ENCODE data around the gene MED8. TPM values are rescaled to one million over a fixed set of nuclear protein-coding genes. Genes with fewer than 3 reads are reported as not detected.
A peak's percentile ranks its signal among the peaks of the same experiment; 100 is the strongest.

MED8 gene, protein sequence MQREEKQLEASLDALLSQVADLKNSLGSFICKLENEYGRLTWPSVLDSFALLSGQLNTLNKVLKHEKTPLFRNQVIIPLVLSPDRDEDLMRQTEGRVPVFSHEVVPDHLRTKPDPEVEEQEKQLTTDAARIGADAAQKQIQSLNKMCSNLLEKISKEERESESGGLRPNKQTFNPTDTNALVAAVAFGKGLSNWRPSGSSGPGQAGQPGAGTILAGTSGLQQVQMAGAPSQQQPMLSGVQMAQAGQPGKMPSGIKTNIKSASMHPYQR
- total RNA-seq = 10 to 100 TPM; 11.4 to 32.9 (median 29.5) TPM
- 32.2 TPM for total RNA-seq (2013)
- 15.7 to 82.4 (median 32.8) reads per million in 29 experiments for total RNA-seq

DNA sequence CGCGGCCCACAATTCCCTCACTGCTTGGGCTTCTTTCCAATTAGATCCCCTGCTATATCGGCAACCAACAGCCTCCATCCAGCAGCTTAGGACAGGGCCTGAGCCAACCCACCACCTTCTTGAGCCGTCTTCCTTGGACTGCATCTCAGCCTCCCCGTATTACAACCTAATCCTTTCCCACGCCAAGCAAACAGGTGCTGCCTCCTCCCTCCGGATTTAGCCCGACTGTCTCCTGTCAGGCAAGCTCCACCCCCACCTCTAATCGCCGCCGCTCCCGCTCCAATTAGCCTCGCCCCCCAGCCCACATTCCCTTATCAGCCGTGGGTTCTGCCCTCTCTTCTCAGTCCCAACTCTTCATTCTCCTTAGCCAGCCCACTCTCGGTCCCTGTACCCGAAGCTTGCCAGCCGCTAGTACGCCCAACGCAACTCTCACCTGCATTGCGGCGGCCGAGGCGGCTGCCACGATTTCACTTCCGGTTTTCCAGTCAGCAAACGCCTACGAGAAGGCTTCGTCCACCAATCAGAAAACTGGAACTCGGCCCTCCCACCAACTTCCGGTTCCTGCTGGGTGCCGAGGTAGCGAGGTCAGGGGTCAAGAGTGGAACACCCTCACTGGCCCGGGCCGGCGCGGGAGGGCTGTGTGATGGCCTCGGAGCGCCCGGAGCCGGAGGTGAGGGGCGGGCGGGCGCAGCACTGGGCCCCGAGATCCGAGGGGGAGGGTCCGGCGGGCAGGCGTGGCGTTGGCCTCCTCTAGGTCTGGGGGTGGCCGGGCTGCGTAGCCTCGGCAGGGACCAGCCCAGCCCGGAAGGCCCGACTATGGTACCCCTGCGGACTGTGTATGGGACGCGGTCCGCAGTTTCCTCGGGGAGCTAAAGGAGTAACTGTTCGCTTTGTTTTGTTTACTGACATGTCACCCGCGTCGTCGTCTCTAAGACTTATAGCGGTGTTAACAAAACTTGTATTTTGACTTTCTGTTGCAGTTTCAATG, at the start of gene MED8, which contains the start of gene SZT2:
Gene MED8, minus strand, starts transcription at position 475 of the 988 bp plus-strand sequence. Its CDS starts 36 bp downstream, at position 439.
Gene SZT2, plus strand, starts transcription at position 574 of the 988 bp plus-strand sequence. Its CDS starts 70 bp downstream, at position 644.
- Mint-ChIP-seq H3K4me3 (peak within 1 kb of the TSS; percentile 100), H3K9me3 (no peaks in the 10 kb centered on the region), H3K27ac (peak within 1 kb of the TSS; percentile 100), H3K36me3 (peaks cover 32% of the 10 kb centered on the region), H3K27me3 (no peaks in the 10 kb centered on the region), H3K4me1 (peaks cover 57 to 71% (median 59%) of the 10 kb centered on the region in 3 donors)
- ATAC-seq (replicated peaks in 1 of 4) (peak; percentile 95 to 99 (median 96)), DNase-seq (peak; percentile 83 to 95 (median 90))
- peaks cover 16% of the 10 kb centered on the region in 2 experiments for H3K4me1 ChIP-seq (ENCODE audit: control insufficient read depth in 1 of 2, extremely low read depth in 1 of 2, insufficient read depth in 2 of 2, low read length in 2 of 2)
- ChIA-PET POLR2A (interaction anchor here in 1 of 2 donors (0.7 to 1.5 kb wide), 2 partner anchors 31 to 59 kb away, joined by 3 to 5 read pairs; partner anchors contain the start of gene CDC20), CTCF (interaction anchor here in 1 of 2 donors (0.7 to 2.1 kb wide), 4 partner anchors 25 to 34 kb away, joined by 3 to 6 read pairs (median 4); partner anchors contain the start of gene CDC20)
- peaks cover 6 to 31% of the 10 kb centered on the region in 2 donors for H3K36me3 ChIP-seq (ENCODE audit: control insufficient read depth in 2 of 2, extremely low read depth in 1 of 2, insufficient read depth in 1 of 2, low read length in 1 of 2)
- H3K27me3 ChIP-seq (replicated peaks in 1 of 2; ENCODE audit: control insufficient read depth in 2 of 2, extremely low read depth in 1 of 2, insufficient read depth in 2 of 2, low read length in 1 of 2) = no peaks in the 10 kb centered on the region
- under 1% methylated on average over 60 of the region's 65 CpGs for WGBS (ENCODE audit: insufficient coverage)
- peak within 1 kb of the TSS; percentile 60 for H3K27ac ChIP-seq (ENCODE audit: low read length)
- peak within 1 kb of the TSS; percentile 75 to 91 for H3K4me3 ChIP-seq (ENCODE audit: control insufficient read depth in 1 of 2, extremely low read depth in 1 of 2, low read length in 1 of 2)
- no peaks in the 10 kb centered on the region for H3K9me3 ChIP-seq

DNA sequence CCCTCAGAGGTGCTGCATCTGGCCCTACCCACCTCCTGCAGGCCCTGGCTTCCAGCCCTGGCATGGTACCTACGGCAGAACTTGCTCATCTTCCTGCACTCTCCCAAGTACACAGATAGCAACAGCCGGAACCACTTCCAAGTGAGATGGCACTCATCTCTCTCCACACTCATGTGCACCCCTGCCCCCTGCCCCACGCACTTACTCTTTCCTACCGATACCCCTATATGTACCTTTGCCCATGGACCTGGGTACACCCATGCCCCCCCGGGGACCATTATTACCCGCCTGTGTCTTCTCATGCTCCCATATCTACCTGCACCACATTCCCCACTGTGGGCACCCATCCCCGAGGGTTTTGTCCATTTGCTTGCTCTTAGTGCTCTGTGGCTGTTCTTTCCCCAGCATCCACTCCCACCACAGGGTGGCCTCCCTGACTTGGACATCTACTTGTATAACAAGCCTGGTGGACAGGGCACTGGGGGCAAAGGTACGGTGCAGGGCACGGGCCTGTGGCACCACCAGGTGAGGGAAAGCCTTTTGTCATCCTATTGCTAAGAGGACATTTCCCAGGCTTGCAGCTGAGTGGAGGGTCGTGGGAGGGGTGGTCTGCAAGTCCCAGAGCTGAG, 49.5 kb upstream of the MED8 start:
- Mint-ChIP-seq H3K27me3 (no peaks in the 10 kb centered on the region), H3K36me3 (peaks cover 33% of the 10 kb centered on the region), H3K4me3 (no peak overlapping the region), H3K4me1 (no peaks in the 10 kb centered on the region), H3K9me3 (no peaks in the 10 kb centered on the region), H3K27ac (no peak overlapping the region)
- ATAC-seq (replicated peaks in 1 of 4) (no peak), DNase-seq (peak in 1 of 35 experiments; percentile 4)
- H3K4me3 ChIP-seq (ENCODE audit: control insufficient read depth in 1 of 2, extremely low read depth in 1 of 2, low read length in 1 of 2) = no peak overlapping the region
- H3K4me1 ChIP-seq (ENCODE audit: control insufficient read depth in 1 of 2, extremely low read depth in 1 of 2, insufficient read depth in 2 of 2, low read length in 2 of 2) = no peaks in the 10 kb centered on the region
- no peak overlapping the region for H3K27ac ChIP-seq (ENCODE audit: low read length)
- POLR2A ChIA-PET = no interaction called here
- no peaks in the 10 kb centered on the region for H3K27me3 ChIP-seq (replicated peaks in 1 of 2; ENCODE audit: control insufficient read depth in 2 of 2, extremely low read depth in 1 of 2, insufficient read depth in 2 of 2, low read length in 1 of 2)
- 95% methylated on average over 10 of the region's 10 CpGs for WGBS (ENCODE audit: insufficient coverage)
- CTCF ChIA-PET = no interaction called here
- no peaks in the 10 kb centered on the region for H3K9me3 ChIP-seq
- H3K36me3 ChIP-seq (ENCODE audit: control insufficient read depth in 2 of 2, extremely low read depth in 1 of 2, insufficient read depth in 1 of 2, low read length in 1 of 2) = peaks cover 25 to 69% of the 10 kb centered on the region in 2 donors

DNA sequence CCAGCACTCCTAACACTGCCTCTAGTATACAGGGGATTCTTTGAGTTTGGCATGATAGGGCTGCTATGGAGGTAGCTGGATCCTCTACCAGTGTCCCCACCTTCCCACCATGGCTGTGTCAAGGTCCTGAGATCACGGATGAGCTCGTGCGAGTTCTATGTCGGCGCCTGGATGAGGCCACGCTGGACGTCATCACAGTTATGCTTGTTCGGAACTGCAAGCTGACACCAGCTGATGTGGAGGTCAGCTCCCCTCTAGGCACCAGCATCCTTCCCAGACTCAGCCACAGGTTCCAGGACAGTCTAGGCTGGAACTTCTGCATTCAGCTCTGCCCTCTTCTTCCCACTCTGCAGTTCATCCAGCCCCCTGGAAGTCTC, 49.0 kb upstream of the MED8 start:
- H3K27ac Mint-ChIP-seq = no peak overlapping the region

DNA sequence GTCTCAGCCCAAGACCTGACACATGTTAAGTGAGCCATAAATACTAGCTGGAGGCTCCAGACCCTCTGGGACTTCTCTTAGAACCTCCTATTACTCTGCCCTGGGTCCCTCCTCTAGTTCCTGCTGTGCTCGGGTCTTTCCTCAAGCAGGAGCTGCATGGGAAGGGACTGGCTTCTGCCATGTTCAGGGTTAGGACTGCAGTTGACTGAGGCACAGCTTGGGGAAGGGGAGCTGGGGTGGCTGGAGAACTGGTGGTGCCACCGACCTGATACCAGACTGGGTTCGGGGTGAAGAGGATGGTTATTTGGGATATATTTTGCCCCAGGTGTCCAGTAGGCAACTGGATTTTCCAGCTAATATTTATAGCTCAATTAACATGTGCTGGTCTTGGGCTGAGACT, 48.4 kb upstream of the MED8 start:
- no peak overlapping the region for H3K4me3 ChIP-seq (ENCODE audit: control insufficient read depth in 1 of 2, extremely low read depth in 1 of 2, low read length in 1 of 2)
- Mint-ChIP-seq H3K27ac (no peak overlapping the region), H3K9me3 (no peaks in the 10 kb centered on the region), H3K4me3 (no peak overlapping the region), H3K4me1 (no peaks in the 10 kb centered on the region), H3K27me3 (no peaks in the 10 kb centered on the region), H3K36me3 (peaks cover 33% of the 10 kb centered on the region)
- H3K36me3 ChIP-seq (ENCODE audit: control insufficient read depth in 2 of 2, extremely low read depth in 1 of 2, insufficient read depth in 1 of 2, low read length in 1 of 2) = peaks cover 15 to 66% of the 10 kb centered on the region in 2 donors
- no peaks in the 10 kb centered on the region for H3K9me3 ChIP-seq
- ChIA-PET POLR2A (no interaction called here), CTCF (no interaction called here)
- no peaks in the 10 kb centered on the region for H3K27me3 ChIP-seq (replicated peaks in 1 of 2; ENCODE audit: control insufficient read depth in 2 of 2, extremely low read depth in 1 of 2, insufficient read depth in 2 of 2, low read length in 1 of 2)
- ATAC-seq (replicated peaks in 1 of 4) = no peak
- no peak overlapping the region for H3K27ac ChIP-seq (ENCODE audit: low read length)
- no peaks in the 10 kb centered on the region for H3K4me1 ChIP-seq (ENCODE audit: control insufficient read depth in 1 of 2, extremely low read depth in 1 of 2, insufficient read depth in 2 of 2, low read length in 2 of 2)
- DNase-seq = no peak
- WGBS (ENCODE audit: insufficient coverage) = no CpG with 5 or more reads among the region's 3 CpGs

More for the DNA sequence above, 49.0 kb upstream of the MED8 start:
- H3K4me3 ChIP-seq (ENCODE audit: control insufficient read depth in 1 of 2, extremely low read depth in 1 of 2, low read length in 1 of 2) = no peak overlapping the region
- Mint-ChIP-seq H3K9me3 (no peaks in the 10 kb centered on the region), H3K4me1 (no peaks in the 10 kb centered on the region), H3K4me3 (no peak overlapping the region), H3K27me3 (no peaks in the 10 kb centered on the region), H3K36me3 (peaks cover 32% of the 10 kb centered on the region)
- 98% methylated on average over 7 of the region's 8 CpGs for WGBS (ENCODE audit: insufficient coverage)
- H3K4me1 ChIP-seq (ENCODE audit: control insufficient read depth in 1 of 2, extremely low read depth in 1 of 2, insufficient read depth in 2 of 2, low read length in 2 of 2) = no peaks in the 10 kb centered on the region
- no peak overlapping the region for H3K27ac ChIP-seq (ENCODE audit: low read length)
- DNase-seq (no peak), ATAC-seq (replicated peaks in 1 of 4) (no peak)
- H3K9me3 ChIP-seq = no peaks in the 10 kb centered on the region
- ChIA-PET POLR2A (no interaction called here), CTCF (no interaction called here)
- H3K36me3 ChIP-seq (ENCODE audit: control insufficient read depth in 2 of 2, extremely low read depth in 1 of 2, insufficient read depth in 1 of 2, low read length in 1 of 2) = peaks cover 20 to 68% of the 10 kb centered on the region in 2 donors
- no peaks in the 10 kb centered on the region for H3K27me3 ChIP-seq (replicated peaks in 1 of 2; ENCODE audit: control insufficient read depth in 2 of 2, extremely low read depth in 1 of 2, insufficient read depth in 2 of 2, low read length in 1 of 2)

DNA sequence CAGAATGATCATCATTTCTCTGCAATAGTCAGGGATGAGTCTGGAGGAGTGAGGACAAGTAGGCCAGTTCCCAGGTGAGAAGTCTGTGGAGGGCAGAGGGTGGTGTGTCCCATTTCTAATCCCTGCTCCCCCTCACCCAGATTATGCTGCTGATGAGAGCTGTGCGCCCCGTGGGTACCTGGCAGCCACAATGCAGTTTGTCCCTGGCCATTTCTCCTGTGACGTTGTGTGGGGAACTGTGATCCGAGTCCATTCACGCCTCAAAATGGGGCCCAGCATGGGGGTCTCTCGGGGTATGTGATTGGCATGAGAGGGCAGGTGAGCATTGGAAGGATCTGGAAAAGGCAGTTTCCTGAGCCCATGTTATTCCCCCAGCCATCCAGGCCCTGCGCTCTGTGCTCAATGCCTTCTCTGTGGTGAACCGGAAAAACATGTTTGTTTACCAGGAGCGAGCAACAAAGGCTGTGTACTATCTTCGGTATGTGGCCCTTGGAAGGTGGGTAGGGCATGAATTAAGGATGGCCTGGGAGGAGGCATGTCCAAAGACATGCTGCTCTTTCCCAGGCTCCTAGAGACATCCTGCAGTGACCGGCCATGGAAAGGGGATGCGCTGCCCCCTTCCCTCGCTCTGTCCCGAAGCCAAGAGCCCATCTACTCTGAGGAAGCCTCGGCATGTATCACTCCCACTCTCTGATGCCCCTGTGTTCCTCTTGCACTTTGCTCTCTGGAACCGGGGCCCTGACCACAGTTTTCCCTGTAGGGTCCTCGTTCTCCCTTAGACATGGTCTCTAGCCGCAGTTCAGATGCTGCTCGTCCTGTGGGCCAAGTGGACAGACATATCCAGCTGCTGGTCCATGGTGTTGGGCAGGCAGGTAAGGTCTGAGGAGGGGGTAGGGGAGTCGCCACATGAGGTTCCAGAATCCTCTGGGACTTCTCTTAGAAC, 47.7 kb upstream of the MED8 start:
- 97% methylated on average over 13 of the region's 20 CpGs for WGBS (ENCODE audit: insufficient coverage)

More for the DNA sequence above, 47.7 kb upstream of the MED8 start:
- ChIA-PET CTCF (no interaction called here), POLR2A (no interaction called here)
- Histone ChIP-seq H3K27me3 (replicated peaks in 1 of 2; ENCODE audit: control insufficient read depth in 2 of 2, extremely low read depth in 1 of 2, insufficient read depth in 2 of 2, low read length in 1 of 2) (no peaks in the 10 kb centered on the region), H3K27ac (ENCODE audit: low read length) (no peak overlapping the region), H3K4me1 (ENCODE audit: control insufficient read depth in 1 of 2, extremely low read depth in 1 of 2, insufficient read depth in 2 of 2, low read length in 2 of 2) (no peaks in the 10 kb centered on the region), H3K36me3 (ENCODE audit: control insufficient read depth in 2 of 2, extremely low read depth in 1 of 2, insufficient read depth in 1 of 2, low read length in 1 of 2) (peaks cover 19 to 66% of the 10 kb centered on the region in 2 donors), H3K9me3 (no peaks in the 10 kb centered on the region), H3K4me3 (ENCODE audit: control insufficient read depth in 1 of 2, extremely low read depth in 1 of 2, low read length in 1 of 2) (no peak overlapping the region)
- Mint-ChIP-seq H3K27me3 (no peaks in the 10 kb centered on the region), H3K4me1 (no peaks in the 10 kb centered on the region), H3K36me3 (peaks cover 29% of the 10 kb centered on the region), H3K4me3 (no peak overlapping the region), H3K27ac (no peak overlapping the region), H3K9me3 (no peaks in the 10 kb centered on the region)
- ATAC-seq (replicated peaks in 1 of 4) (no peak), DNase-seq (no peak)

Data from T-cell (primary cell).